GM12892 (cell line): ENCODE data around the gene PDZD7.

ENCODE experiments used
- POLR2A ChIP-seq: IDR thresholded peaks from 2 replicates; pipeline ENCODE4 v1.6.1; 2011; ENCODE audit warnings: low read depth, low read length, control low read depth
- POLR2AphosphoS5 ChIP-seq: IDR thresholded peaks from 2 replicates; pipeline ENCODE4 v1.6.1; 2011; ENCODE audit warnings: low read depth, low read length, control low read depth
- TAF1 ChIP-seq: IDR thresholded peaks from 2 replicates; pipeline ENCODE4 v1.6.1; 2011; ENCODE audit warnings: low read depth, mild to moderate bottlenecking, control low read depth, low read length, borderline replicate concordance

GRCh38 chr10:101060036-101060950 is 29.4 kb upstream of the PDZD7 start:
- TF ChIP-seq POLR2A (peak; percentile 62; the same call in 1 of the 2 replicates), POLR2AphosphoS5 (no peak), TAF1 (0 out of 2 replicates have a peak, but pooled peaks have one; percentile 17)
